H1 (cell line): Measurements from ENCODE around the gene OR5AR1. TPM values are rescaled to one million over a fixed set of nuclear protein-coding genes. Genes with fewer than 3 reads are reported as not detected.

Experiments used
- CTCF ChIA-PET: fragments of 300-600 bp; sonication (Branson Sonifier 250); formaldehyde crosslinking; loops from one replicate; lab custom pipeline; 2021; ENCODE audit not compliant: partially characterized antibody; lab: Charles Lee
- POLR2A ChIA-PET: fragments of 300-600 bp; sonication (Branson Sonifier 250); formaldehyde crosslinking; loops from one replicate; lab custom pipeline; 2021; ENCODE audit warnings: inconsistent platforms; ENCODE audit not compliant: partially characterized antibody; lab: Charles Lee
- DNase-seq, 2 experiments: peaks; one replicate each; pipeline versions ENCODE4 v3.0.0 to v3.0.0-alpha.2; 2010 to 2022; ENCODE audit warnings: low spot score in 2 of 2, low read depth in 1 of 2, mixed read lengths in 1 of 2
- FAIRE-seq: peaks from 2 replicates; lab custom pipeline; 2011; peaks lifted over from hg19 to GRCh38; lab: Jason Lieb, UNC
- H2AFZ ChIP-seq: 2 replicates; pipeline ENCODE4 v1.8.1; 2012; ENCODE audit warnings: low read length, inconsistent platforms
- H2AK5ac ChIP-seq: 2 replicates; pipeline ENCODE4 v1.6.1; 2013; ENCODE audit warnings: low read depth, low read length
- H2BK120ac ChIP-seq: replicated peaks from 2 replicates; pipeline ENCODE3; 2013; ENCODE audit warnings: low read depth, low read length, inconsistent platforms
- H2BK12ac ChIP-seq: 2 replicates; pipeline ENCODE4 v1.6.1; 2013; ENCODE audit warnings: low read depth, low read length
- H2BK15ac ChIP-seq: 2 replicates; pipeline ENCODE4 v1.6.1; 2013; ENCODE audit warnings: low read length
- H2BK20ac ChIP-seq: 2 replicates; pipeline ENCODE4 v1.6.1; 2013; ENCODE audit warnings: low read length
- H2BK5ac ChIP-seq: 2 replicates; pipeline ENCODE4 v1.6.1; 2013; ENCODE audit warnings: low read depth, low read length
- H3K14ac ChIP-seq: 2 replicates; pipeline ENCODE4 v1.6.1; 2013; ENCODE audit warnings: inconsistent platforms; ENCODE audit not compliant: insufficient read length
- H3K18ac ChIP-seq: 2 replicates; pipeline ENCODE4 v1.6.1; 2013; ENCODE audit warnings: low read length; ENCODE audit errors: extremely low read depth
- H3K23ac ChIP-seq: 2 replicates; pipeline ENCODE4 v1.6.1; 2013; ENCODE audit warnings: inconsistent platforms; ENCODE audit not compliant: insufficient read length
- H3K23me2 ChIP-seq: 2 replicates; pipeline ENCODE4 v1.6.1; 2013; ENCODE audit warnings: low read depth, low read length
- H3K27ac ChIP-seq: 2 replicates; pipeline ENCODE4 v1.6.1; 2011; ENCODE audit warnings: low read depth, low read length, inconsistent platforms
- H3K27me3 ChIP-seq, 4 experiments: replicated peaks in 1 of 4; 1 replicate in 1 of 4; 2 replicates in 3 of 4; pipeline versions ENCODE4 v1.6.1 to v1.8.1; 2011 to 2013; ENCODE audit warnings: low read length in 3 of 4, mild to moderate bottlenecking in 3 of 4, inconsistent platforms in 2 of 4, mixed read lengths in 2 of 4, moderate library complexity in 1 of 4; ENCODE audit not compliant: control insufficient read depth in 3 of 4, insufficient read depth in 3 of 4; ENCODE audit errors: extremely low read depth in 1 of 4
- H3K36me3 ChIP-seq, 4 experiments: 2 replicates each; pipeline versions ENCODE4 v1.6.1 to v1.8.1; 2011 to 2013; ENCODE audit warnings: mild to moderate bottlenecking in 4 of 4, low read length in 3 of 4, moderate library complexity in 2 of 4, control low read depth in 1 of 4, inconsistent platforms in 1 of 4; ENCODE audit not compliant: insufficient read depth in 4 of 4, control insufficient read depth in 2 of 4
- H3K4ac ChIP-seq: replicated peaks from 2 replicates; pipeline ENCODE3; 2013; ENCODE audit warnings: low read length, low read depth, mixed read lengths, inconsistent platforms; ENCODE audit not compliant: insufficient read length
- H3K4me1 ChIP-seq, 4 experiments: replicated peaks in 1 of 4; 1 replicate in 1 of 4; 2 replicates in 3 of 4; pipeline versions ENCODE4 v1.6.1 to v1.8.1; 2011 to 2013; ENCODE audit warnings: low read length in 3 of 4, inconsistent platforms in 2 of 4, mixed read lengths in 1 of 4; ENCODE audit not compliant: insufficient read depth in 4 of 4, control insufficient read depth in 3 of 4
- H3K4me2 ChIP-seq, 2 experiments: 2 replicates each; pipeline versions ENCODE4 v1.6.1 to v1.8.1; 2011 to 2013; ENCODE audit warnings: low read depth in 2 of 2, low read length in 2 of 2, control low read depth in 1 of 2, inconsistent platforms in 1 of 2, mild to moderate bottlenecking in 1 of 2; ENCODE audit not compliant: insufficient read depth in 1 of 2
- H3K4me3 ChIP-seq, 4 experiments: fragments of 200-600, 300-600 bp in 1 of 4; sonication (generic), shearing (Covaris generic), sonication (Bioruptor Twin) in 1 of 4; 2 replicates each; pipeline versions ENCODE4 v1.5.1 to v1.8.1; 2011 to 2016; ENCODE audit warnings: low read length in 4 of 4, low read depth in 3 of 4, control low read depth in 2 of 4, inconsistent platforms in 2 of 4, mild to moderate bottlenecking in 2 of 4, mixed read lengths in 1 of 4, moderate library complexity in 1 of 4; ENCODE audit not compliant: insufficient read depth in 2 of 4; ENCODE audit errors: extremely low read depth in 1 of 4
- H3K56ac ChIP-seq: replicated peaks from 2 replicates; pipeline ENCODE3; 2013; ENCODE audit warnings: low read depth, mild to moderate bottlenecking, mixed read lengths, low read length, inconsistent platforms; ENCODE audit not compliant: insufficient read length
- H3K79me1 ChIP-seq: 2 replicates; pipeline ENCODE4 v1.6.1; 2013; ENCODE audit warnings: low read depth, low read length, control low read depth
- H3K79me2 ChIP-seq, 2 experiments: 2 replicates each; pipeline versions ENCODE4 v1.6.1 to v1.8.1; 2012 to 2013; ENCODE audit warnings: low read length in 2 of 2, mild to moderate bottlenecking in 2 of 2, inconsistent platforms in 1 of 2; ENCODE audit not compliant: insufficient read depth in 2 of 2, control insufficient read depth in 1 of 2
- H3K9ac ChIP-seq, 4 experiments: replicated peaks in 1 of 4; 1 replicate in 1 of 4; 2 replicates in 3 of 4; pipeline versions ENCODE4 v1.6.1 to v1.8.1; 2011 to 2013; ENCODE audit warnings: low read depth in 3 of 4, low read length in 3 of 4, control low read depth in 2 of 4, mild to moderate bottlenecking in 2 of 4, moderate library complexity in 2 of 4, inconsistent platforms in 1 of 4; ENCODE audit errors: extremely low read depth in 1 of 4
- H3K9me3 ChIP-seq, 2 experiments: 2 replicates each; pipeline versions ENCODE4 v1.6.1 to v1.8.1; 2012 to 2013; ENCODE audit warnings: mild to moderate bottlenecking in 2 of 2, moderate library complexity in 2 of 2, control low read depth in 1 of 2, inconsistent platforms in 1 of 2, low read depth in 1 of 2, low read length in 1 of 2, mixed read lengths in 1 of 2; ENCODE audit not compliant: insufficient read depth in 2 of 2
- H4K20me1 ChIP-seq, 2 experiments: replicated peaks in 1 of 2; 2 replicates each; pipeline versions ENCODE3 to v1.8.1; 2011 to 2013; ENCODE audit warnings: inconsistent platforms in 2 of 2, low read length in 2 of 2, mild to moderate bottlenecking in 1 of 2; ENCODE audit not compliant: insufficient read depth in 2 of 2, control insufficient read depth in 1 of 2
- H4K5ac ChIP-seq: 2 replicates; pipeline ENCODE4 v1.6.1; 2013; ENCODE audit warnings: low read length, low read depth, mixed read lengths, inconsistent platforms; ENCODE audit not compliant: insufficient read length
- H4K8ac ChIP-seq: 2 replicates; pipeline ENCODE4 v1.8.0; 2013; ENCODE audit warnings: mild to moderate bottlenecking, moderate library complexity, low read length, inconsistent platforms; ENCODE audit not compliant: insufficient read depth; ENCODE audit errors: extremely low read depth
- H4K91ac ChIP-seq: replicated peaks from 2 replicates; pipeline ENCODE3; 2013; ENCODE audit warnings: low read length, mixed read lengths, inconsistent platforms; ENCODE audit not compliant: insufficient read length
- ASH2L ChIP-seq: fragments of 200-600, 300-600 bp; sonication (generic); IDR thresholded peaks from one replicate; pipeline ENCODE4 v1.7.1; 2017; ENCODE audit warnings: low read length
- CBX8 ChIP-seq: fragments of 300-800, 300-1000 bp; sonication (generic); IDR thresholded peaks from 2 replicates; pipeline ENCODE4 v1.7.1; 2016; ENCODE audit warnings: low read depth, low read length, borderline replicate concordance
- CHD1 ChIP-seq: IDR thresholded peaks from 2 replicates; pipeline ENCODE4 v1.6.1; 2012; ENCODE audit warnings: low read depth, low read length, improper control_type of control experiment
- GTF2F1 ChIP-seq: IDR thresholded peaks from 2 replicates; pipeline ENCODE4 v1.6.1; 2012; ENCODE audit warnings: low read depth, low read length, improper control_type of control experiment, borderline replicate concordance
- HDAC2 ChIP-seq, 2 experiments: fragments of 300-600 bp in 1 of 2; sonication (generic) in 1 of 2; IDR thresholded peaks; 2 replicates each; pipeline ENCODE4 v1.6.1; 2011 to 2012; ENCODE audit warnings: low read depth in 2 of 2, low read length in 2 of 2, mild to moderate bottlenecking in 2 of 2, moderate library complexity in 2 of 2, borderline replicate concordance in 1 of 2, inconsistent platforms in 1 of 2
- KDM1A ChIP-seq: fragments of 200-600, 300-600 bp; sonication (generic); IDR thresholded peaks from 2 replicates; pipeline ENCODE4 v1.7.1; 2016; ENCODE audit warnings: mild to moderate bottlenecking, low read length, borderline replicate concordance
- POLR2AphosphoS5 ChIP-seq: IDR thresholded peaks from 2 replicates; pipeline ENCODE4 v1.6.1; 2011; ENCODE audit warnings: low read depth, low read length
- SP1 ChIP-seq: IDR thresholded peaks from 2 replicates; pipeline ENCODE4 v1.6.1; 2011; ENCODE audit warnings: low read depth, low read length
- WGBS, 2 experiments: shearing (Covaris generic) in 1 of 2; methylation state at CpG; one replicate each; pipeline versions ENCODE4 v1.1.6 to v1.1.7; 2013 to 2015; ENCODE audit warnings: low lambda C conversion rate in 2 of 2, mixed read lengths in 2 of 2, inconsistent platforms in 1 of 2, low coverage in 1 of 2, missing lambda C conversion rate in 1 of 2; ENCODE audit not compliant: insufficient replicate concordance in 2 of 2, insufficient coverage in 1 of 2, insufficient read length in 1 of 2; ENCODE audit errors: extremely low coverage in 1 of 2, missing lambda C conversion rate in 1 of 2; 5-methylcytosine and 5-hydroxymethylcytosine counted together
- polyA plus RNA-seq, 7 experiments: library from polyadenylated mRNA; depleted of rRNA in 3 of 7; stranded (reverse) in 5 of 7; unstranded in 2 of 7; fragments of >200 nt in 5 of 7; fragments of 200-250 nt in 2 of 7; gene quantifications; 1 replicate in 5 of 7; 2 replicates in 1 of 7; 4 replicates in 1 of 7; pipeline versions ENCODE4 v1.2.1 to v1.2.3, GENCODE V29; 2011 to 2013; ENCODE audit warnings: missing spikeins in 2 of 7, mixed read lengths in 2 of 7
- total RNA-seq: library from RNA; stranded (reverse); fragmentation: NEBNext Ultra II Directional; extraction: Animal tissue kit (Norgen Biotek cat#: 25700); gene quantifications from 2 replicates; pipeline ENCODE4 v1.2.1, GENCODE V29; 2021

Gene OR5AR1
- total and polyA plus RNA-seq, 2 of the 8 experiments (the other 6 are each of a cell fraction or from before 2014, with no cell fraction given), result 0.12 TPM; not detected in 1

DNA sequence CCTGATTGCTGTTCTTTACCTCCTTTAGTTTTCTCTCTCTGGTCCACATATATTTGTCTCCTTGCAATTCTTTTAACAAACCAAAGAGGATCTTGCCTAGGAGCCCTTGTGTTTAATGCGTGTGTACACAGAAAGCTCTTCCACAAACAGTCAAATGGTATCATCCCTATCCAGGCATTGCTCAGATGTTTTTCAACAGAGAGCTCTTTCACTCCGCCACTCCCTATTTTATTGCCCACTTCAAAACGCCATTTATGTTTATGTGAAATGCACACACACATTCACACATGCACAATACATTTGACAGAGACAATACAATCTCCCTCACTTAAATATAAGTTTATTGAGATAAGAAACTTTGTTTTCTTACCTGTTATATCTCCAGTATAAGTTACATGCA, 26.0 kb upstream of the OR5AR1 start:
- FAIRE-seq, result no peak
- no peak overlapping the region for H4K8ac ChIP-seq
- no peak overlapping the region for H3K4me2 ChIP-seq
- ChIA-PET POLR2A (no interaction called here), CTCF (interaction anchor here (1.2 kb wide), 1 partner anchor 11 kb away, joined by 5 read pairs; no protein-coding TSS in a partner anchor)
- no peak overlapping the region for H2BK12ac ChIP-seq
- H4K20me1 ChIP-seq, result no peaks in the 10 kb centered on the region
- H3K56ac ChIP-seq, result no peak overlapping the region
- TF ChIP-seq HDAC2 (IDR thresholded peaks at IDR 0.05; ENCODE audit: borderline replicate concordance in 1 of 2, low read depth in 2 of 2, low read length in 2 of 2) (no peak), POLR2AphosphoS5 (no peak), KDM1A (no peak), CHD1 (no peak), CBX8 (no peak), ASH2L (no peak), SP1 (no peak), GTF2F1 (no peak)
- no peak overlapping the region for H2AFZ ChIP-seq
- no peaks in the 10 kb centered on the region for H3K9me3 ChIP-seq
- no peak overlapping the region for H2BK15ac ChIP-seq
- no peaks in the 10 kb centered on the region for H3K27me3 ChIP-seq
- 93% methylated on average over 3 of the region's 3 CpGs; no CpG with 5 or more reads in 1 of the 2 experiments for WGBS, 2 experiments
- no peaks in the 10 kb centered on the region for H3K36me3 ChIP-seq
- no peak overlapping the region for H3K9ac ChIP-seq
- H3K27ac ChIP-seq, result no peak overlapping the region
- no peaks in the 10 kb centered on the region for H3K23me2 ChIP-seq
- no peak overlapping the region for H3K23ac ChIP-seq
- H3K4me3 ChIP-seq, result no peak overlapping the region
- DNase-seq, result no peak
- H4K91ac ChIP-seq, result no peak overlapping the region
- no peaks in the 10 kb centered on the region for H3K79me1 ChIP-seq
- no peaks in the 10 kb centered on the region for H3K4me1 ChIP-seq
- no peak overlapping the region for H2AK5ac ChIP-seq
- H2BK120ac ChIP-seq, result no peak overlapping the region
- no peak overlapping the region for H3K14ac ChIP-seq
- H3K18ac ChIP-seq, result no peak overlapping the region
- H4K5ac ChIP-seq, result no peak overlapping the region
- H3K79me2 ChIP-seq, result no peaks in the 10 kb centered on the region
- no peak overlapping the region for H3K4ac ChIP-seq
- no peak overlapping the region for H2BK20ac ChIP-seq
- H2BK5ac ChIP-seq, result no peak overlapping the region
